ENCODE results near the gene MED12L. TPM values are rescaled to one million over a fixed set of nuclear protein-coding genes. Genes with fewer than 3 reads are reported as not detected.

Gene MED12L
- total RNA-seq, 4 donors from 2014 or later, result 1.6 to 23.7 (median 4.0) TPM

DNA sequence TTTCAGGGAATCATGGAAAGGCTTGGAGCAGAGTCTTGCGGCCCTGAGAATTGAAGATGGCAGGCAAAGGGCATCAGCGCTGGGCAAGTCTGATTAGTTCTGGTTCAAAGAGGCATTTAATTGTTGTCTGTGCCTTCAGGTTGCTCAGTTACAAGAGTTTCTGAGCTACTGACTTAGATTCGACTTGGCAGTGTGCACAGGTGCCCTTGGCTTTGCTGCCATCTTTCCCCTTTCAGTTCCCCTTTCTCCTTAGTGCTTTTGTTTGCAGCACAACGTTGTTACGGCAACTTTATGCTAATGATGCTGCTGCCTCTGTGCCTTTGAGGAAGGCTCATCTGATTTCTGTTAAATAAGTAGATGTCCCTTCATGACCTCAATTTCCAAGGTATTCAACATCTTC, 180.4 kb downstream of the MED12L start:
- no peaks in the 10 kb centered on the region for H3K4me1 ChIP-seq
- no peak overlapping the region for H3K4me3 ChIP-seq (replicated peaks in 1 of 3)
- intact Hi-C loops (cut with DNase I), result no loop called here
- no peak for DNase-seq
- WGBS, 2 donors, result 71 to 80% methylated on average over 5 of the region's 5 CpGs
- H3K36me3 ChIP-seq, result no peaks in the 10 kb centered on the region
- H3K9me3 ChIP-seq, result no peaks in the 10 kb centered on the region
- no peak overlapping the region for H3K27ac ChIP-seq
- TF ChIP-seq, protein P1, sequence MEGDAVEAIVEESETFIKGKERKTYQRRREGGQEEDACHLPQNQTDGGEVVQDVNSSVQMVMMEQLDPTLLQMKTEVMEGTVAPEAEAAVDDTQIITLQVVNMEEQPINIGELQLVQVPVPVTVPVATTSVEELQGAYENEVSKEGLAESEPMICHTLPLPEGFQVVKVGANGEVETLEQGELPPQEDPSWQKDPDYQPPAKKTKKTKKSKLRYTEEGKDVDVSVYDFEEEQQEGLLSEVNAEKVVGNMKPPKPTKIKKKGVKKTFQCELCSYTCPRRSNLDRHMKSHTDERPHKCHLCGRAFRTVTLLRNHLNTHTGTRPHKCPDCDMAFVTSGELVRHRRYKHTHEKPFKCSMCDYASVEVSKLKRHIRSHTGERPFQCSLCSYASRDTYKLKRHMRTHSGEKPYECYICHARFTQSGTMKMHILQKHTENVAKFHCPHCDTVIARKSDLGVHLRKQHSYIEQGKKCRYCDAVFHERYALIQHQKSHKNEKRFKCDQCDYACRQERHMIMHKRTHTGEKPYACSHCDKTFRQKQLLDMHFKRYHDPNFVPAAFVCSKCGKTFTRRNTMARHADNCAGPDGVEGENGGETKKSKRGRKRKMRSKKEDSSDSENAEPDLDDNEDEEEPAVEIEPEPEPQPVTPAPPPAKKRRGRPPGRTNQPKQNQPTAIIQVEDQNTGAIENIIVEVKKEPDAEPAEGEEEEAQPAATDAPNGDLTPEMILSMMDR (IDR thresholded peaks at IDR 0.05), result no peak
- TF ChIP-seq POLR2A (IDR thresholded peaks at IDR 0.05), result no peak
- H3K27me3 ChIP-seq, result no peaks in the 10 kb centered on the region

DNA sequence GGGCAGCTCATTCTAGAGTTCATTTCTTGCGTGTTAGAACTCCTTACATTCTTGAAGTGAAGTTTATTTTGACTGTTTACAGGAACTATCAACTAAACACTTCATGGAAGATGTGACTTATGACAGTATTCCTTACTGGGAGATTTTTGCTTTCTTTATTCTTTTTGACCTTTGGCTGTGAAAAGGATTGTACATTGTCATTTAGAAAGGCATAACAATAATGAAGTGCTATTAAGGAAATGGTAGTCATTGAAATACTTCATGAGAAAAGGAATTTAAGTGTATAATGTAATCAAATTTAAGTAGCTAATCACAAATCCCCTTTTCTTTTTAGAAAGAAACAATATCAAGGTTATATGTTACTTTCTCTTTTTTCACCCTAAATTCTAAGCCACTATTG, 181.6 kb downstream of the MED12L start:
- no peak overlapping the region for H3K4me3 ChIP-seq (replicated peaks in 1 of 3)
- H3K27ac ChIP-seq, result no peak overlapping the region
- H3K27me3 ChIP-seq, result no peaks in the 10 kb centered on the region
- intact Hi-C loops (cut with DNase I), result no loop called here
- no peak for DNase-seq
- WGBS, 2 donors, result 90 to 94% methylated on average over 1 of the region's 1 CpG
- no peak for TF ChIP-seq POLR2A (IDR thresholded peaks at IDR 0.05)
- TF ChIP-seq, protein P1 (IDR thresholded peaks at IDR 0.05), result no peak
- no peaks in the 10 kb centered on the region for H3K4me1 ChIP-seq
- H3K36me3 ChIP-seq, result no peaks in the 10 kb centered on the region
- no peaks in the 10 kb centered on the region for H3K9me3 ChIP-seq

DNA sequence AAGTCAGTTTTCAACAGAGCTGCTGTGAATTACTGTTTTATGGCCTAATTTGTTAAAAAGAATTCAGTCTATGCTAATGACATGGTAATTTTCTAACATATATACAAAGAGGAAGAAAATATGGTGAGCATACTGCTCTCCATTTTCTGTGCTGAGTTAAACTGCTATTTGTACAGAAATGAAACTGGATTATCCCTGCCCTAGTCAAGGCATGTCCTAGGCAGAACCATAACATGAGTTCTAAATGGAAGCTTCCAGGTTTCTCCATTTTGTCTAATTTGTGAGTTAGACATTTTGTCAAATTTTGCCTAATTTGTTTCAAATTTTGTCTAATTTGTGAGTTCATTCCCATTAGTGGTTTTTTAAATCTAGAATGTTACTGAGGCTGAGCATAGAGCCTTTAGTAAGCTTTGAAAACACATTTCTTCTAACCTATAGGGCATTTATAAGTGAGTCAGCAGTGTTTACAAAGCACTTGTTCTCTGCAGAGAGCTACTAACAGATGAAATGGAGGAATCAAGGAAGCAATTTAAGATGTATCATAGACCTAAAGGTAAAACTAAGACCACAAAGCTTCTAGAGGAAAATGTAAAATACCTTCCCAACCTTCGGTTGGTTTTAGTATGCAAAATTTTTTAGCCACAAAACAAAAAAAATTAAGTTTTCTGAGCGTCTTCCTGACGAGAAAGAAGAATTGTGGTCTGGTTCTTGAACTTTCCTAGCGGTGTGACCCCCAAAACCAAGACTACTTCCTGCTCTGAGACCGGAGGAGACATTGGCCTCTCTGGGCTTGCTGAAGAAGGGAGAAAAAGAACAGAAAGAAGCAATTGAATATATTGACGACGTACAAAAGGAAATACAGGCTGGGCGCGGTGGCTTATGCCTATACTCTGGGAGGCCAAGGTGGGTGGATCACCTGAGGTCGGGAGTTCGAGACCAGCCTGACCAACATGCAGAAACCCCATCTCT, 183.1 kb downstream of the MED12L start:
- Histone ChIP-seq H3K4me1 (no peaks in the 10 kb centered on the region), H3K27ac (no peak overlapping the region)
- TF ChIP-seq POLR2A (IDR thresholded peaks at IDR 0.05), result no peak
- TF ChIP-seq, protein P1 (IDR thresholded peaks at IDR 0.05), result no peak

DNA sequence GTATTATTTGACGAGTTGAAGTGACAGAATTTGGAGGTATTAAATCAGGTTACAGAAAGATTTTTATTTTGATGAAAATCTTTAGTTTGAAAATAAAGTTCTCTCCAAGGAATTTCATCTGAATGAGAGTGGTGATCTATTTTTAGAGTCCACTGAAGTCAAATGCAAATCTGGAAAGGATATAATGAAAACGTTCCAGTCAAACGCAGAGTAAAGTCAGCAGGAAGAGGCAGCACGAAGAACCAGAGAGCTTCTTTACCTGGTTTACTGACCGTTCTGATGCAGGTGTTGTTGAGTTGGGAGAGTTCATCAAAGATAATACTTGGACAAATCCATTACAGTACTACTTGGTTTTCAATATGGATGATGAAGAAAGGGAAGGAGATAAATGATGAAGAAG, 184.2 kb downstream of the MED12L start:
- intact Hi-C loops (cut with DNase I), result no loop called here
- Histone ChIP-seq H3K9me3 (no peaks in the 10 kb centered on the region), H3K27me3 (no peaks in the 10 kb centered on the region), H3K4me3 (replicated peaks in 1 of 3) (no peak overlapping the region), H3K36me3 (no peaks in the 10 kb centered on the region), H3K27ac (no peak overlapping the region), H3K4me1 (no peaks in the 10 kb centered on the region)
- DNase-seq, result no peak
- 73 to 75% methylated on average over 5 of the region's 5 CpGs for WGBS, 2 donors
- TF ChIP-seq, protein P1 (IDR thresholded peaks at IDR 0.05), result no peak
- TF ChIP-seq POLR2A (IDR thresholded peaks at IDR 0.05), result no peak

More for the DNA sequence above, 183.1 kb downstream of the MED12L start:
- H3K27me3 ChIP-seq, result no peaks in the 10 kb centered on the region
- WGBS, 2 donors, result 91 to 94% methylated on average over 11 of the region's 11 CpGs
- H3K4me3 ChIP-seq (replicated peaks in 1 of 3), result no peak overlapping the region
- DNase-seq, result no peak
- intact Hi-C loops (cut with DNase I), result no loop called here
- no peaks in the 10 kb centered on the region for H3K9me3 ChIP-seq
- H3K36me3 ChIP-seq, result no peaks in the 10 kb centered on the region

DNA sequence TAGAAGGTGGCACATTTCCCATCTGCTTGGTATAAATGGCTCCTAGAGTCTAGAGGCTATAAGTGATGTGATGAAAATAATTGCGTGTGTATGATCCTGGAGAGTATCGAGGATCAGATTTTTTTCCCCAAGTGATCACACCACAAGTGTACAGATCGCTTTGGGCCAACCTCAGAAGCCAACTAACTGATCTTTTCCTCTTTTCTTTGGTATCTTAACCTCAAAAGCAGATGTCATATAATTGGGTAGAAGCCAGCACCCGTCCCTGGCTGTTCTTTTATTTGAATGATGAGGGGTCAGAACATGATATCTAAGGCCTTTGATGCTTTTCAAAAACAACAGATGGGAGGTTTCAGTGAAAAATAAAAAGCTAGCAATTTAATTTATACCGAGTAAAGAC, 189.6 kb downstream of the MED12L start:
- Histone ChIP-seq H3K9me3 (no peaks in the 10 kb centered on the region), H3K27me3 (no peaks in the 10 kb centered on the region), H3K27ac (no peak overlapping the region), H3K4me1 (no peaks in the 10 kb centered on the region), H3K4me3 (replicated peaks in 1 of 3) (no peak overlapping the region), H3K36me3 (no peaks in the 10 kb centered on the region)
- WGBS, 2 donors, result 85 to 92% methylated on average over 5 of the region's 5 CpGs
- DNase-seq, result no peak
- TF ChIP-seq, protein P1 (IDR thresholded peaks at IDR 0.05), result no peak
- TF ChIP-seq POLR2A (IDR thresholded peaks at IDR 0.05), result no peak
- intact Hi-C loops (cut with DNase I), result no loop called here

Data from thyroid gland (tissue), 4 donors.